ENCODE results near the gene FHL1.

Gene FHL1

DNA sequence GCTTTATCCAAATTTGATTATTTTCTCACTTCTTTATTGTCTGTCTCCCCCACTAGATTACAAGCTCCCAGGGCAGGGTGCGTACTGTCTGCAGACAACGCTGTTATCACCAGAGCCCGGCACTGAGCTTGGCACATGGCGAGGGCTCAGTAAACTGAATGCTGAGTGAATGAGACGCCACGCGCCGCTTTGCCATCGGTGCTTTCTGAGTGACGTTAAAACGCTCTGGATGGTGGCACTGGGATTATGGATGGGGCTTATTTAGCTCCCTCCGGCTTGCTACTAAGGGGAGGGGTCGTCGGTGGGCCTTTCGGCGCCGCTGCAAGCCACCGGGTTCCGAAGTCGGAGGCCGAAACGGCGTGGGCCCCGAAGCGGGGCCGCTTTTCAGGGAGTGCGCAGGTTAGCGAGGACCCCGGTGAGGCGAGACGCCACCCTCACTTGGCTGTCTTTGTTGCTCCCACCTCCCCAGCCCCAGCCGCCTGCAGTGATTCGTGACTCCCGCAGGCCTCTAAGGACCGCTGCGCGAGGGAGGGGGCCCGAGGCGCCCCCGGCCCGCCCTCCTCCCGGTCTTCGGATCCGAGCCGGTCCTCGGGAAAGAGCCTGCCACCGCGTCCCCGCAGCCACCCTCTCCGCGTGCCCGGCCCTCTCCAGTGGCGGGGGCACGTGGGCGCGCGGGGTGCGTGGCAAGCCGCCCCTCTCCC is 569 bp upstream of the FHL1 start:
- TF ChIP-seq, protein P1, sequence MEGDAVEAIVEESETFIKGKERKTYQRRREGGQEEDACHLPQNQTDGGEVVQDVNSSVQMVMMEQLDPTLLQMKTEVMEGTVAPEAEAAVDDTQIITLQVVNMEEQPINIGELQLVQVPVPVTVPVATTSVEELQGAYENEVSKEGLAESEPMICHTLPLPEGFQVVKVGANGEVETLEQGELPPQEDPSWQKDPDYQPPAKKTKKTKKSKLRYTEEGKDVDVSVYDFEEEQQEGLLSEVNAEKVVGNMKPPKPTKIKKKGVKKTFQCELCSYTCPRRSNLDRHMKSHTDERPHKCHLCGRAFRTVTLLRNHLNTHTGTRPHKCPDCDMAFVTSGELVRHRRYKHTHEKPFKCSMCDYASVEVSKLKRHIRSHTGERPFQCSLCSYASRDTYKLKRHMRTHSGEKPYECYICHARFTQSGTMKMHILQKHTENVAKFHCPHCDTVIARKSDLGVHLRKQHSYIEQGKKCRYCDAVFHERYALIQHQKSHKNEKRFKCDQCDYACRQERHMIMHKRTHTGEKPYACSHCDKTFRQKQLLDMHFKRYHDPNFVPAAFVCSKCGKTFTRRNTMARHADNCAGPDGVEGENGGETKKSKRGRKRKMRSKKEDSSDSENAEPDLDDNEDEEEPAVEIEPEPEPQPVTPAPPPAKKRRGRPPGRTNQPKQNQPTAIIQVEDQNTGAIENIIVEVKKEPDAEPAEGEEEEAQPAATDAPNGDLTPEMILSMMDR (IDR thresholded peaks at IDR 0.05; ENCODE audit: borderline replicate concordance, insufficient read depth, low read depth, low read length) = no peak
- peak overlapping the region; percentile 50 for H3K4me3 ChIP-seq (ENCODE audit: low read depth, low read length)

DNA sequence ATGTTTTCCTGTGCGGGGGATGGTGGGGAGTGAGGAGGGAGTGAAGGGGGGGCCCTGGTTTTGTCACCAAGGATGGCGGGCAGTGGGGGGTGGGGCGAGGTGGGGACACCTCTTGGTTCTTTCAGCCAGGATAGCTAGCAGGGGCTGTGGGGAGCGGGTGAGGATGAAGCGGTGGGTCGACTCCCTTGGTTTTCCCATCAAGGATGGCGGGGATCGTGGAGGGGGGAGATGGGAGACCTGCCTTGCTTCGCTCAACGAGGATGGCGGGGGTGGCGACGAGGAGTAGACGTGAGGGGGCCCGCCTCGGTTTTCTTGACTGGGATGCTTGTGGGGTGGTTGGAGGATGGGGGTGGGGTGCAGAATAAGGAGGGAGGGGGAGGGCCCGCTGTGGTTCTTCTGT is 643 bp downstream of the FHL1 start:
- TF ChIP-seq, protein P1 (IDR thresholded peaks at IDR 0.05; ENCODE audit: borderline replicate concordance, insufficient read depth, low read depth, low read length) = no peak
- no peak overlapping the region for H3K4me3 ChIP-seq (ENCODE audit: low read depth, low read length)

DNA sequence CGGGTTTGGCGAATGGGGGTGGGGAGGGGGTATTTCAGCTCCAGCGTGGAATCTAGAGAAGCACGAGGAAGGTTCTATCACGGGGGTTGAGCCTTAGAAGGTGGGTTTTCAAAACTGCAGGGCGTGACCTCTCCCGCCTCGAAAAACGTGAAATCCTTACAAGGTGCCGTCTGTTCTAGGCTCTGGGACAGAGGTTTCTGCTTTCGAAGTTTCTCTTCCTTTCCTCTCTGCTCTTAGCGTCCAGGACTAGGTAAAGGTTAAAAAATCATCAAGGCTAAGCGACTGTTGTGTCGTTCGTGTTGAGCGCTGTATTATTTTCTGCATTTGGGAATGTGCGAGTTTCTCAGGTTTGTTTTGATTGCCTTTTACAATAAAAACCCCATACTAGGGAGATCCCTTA is 1.1 kb downstream of the FHL1 start:
- H3K4me3 ChIP-seq (ENCODE audit: low read depth, low read length) = no peak overlapping the region
- TF ChIP-seq, protein P1 (IDR thresholded peaks at IDR 0.05; ENCODE audit: borderline replicate concordance, insufficient read depth, low read depth, low read length) = no peak

DNA sequence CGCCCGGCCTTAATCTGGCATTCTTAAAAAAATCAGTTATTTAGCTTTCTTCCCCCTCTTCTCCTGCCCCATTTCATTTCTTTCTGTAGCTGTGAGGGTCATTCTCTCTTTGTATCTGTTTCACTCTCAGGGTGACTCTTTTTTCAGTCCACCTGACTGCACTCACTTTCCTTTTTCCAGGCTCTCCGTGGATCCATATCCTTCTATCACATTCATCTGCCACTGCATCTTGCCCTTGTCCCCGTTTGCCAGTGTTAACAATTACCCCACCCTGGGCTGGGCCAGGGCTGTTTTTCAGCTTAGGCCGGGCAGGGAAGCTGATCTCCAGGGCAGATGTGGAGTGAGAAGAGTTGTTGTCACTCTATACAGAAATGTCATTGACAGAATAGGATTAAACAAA is 7.7 kb downstream of the FHL1 start:
- TF ChIP-seq, protein P1 (IDR thresholded peaks at IDR 0.05; ENCODE audit: borderline replicate concordance, insufficient read depth, low read depth, low read length) = no peak
- no peak overlapping the region for H3K4me3 ChIP-seq (ENCODE audit: low read depth, low read length)

DNA sequence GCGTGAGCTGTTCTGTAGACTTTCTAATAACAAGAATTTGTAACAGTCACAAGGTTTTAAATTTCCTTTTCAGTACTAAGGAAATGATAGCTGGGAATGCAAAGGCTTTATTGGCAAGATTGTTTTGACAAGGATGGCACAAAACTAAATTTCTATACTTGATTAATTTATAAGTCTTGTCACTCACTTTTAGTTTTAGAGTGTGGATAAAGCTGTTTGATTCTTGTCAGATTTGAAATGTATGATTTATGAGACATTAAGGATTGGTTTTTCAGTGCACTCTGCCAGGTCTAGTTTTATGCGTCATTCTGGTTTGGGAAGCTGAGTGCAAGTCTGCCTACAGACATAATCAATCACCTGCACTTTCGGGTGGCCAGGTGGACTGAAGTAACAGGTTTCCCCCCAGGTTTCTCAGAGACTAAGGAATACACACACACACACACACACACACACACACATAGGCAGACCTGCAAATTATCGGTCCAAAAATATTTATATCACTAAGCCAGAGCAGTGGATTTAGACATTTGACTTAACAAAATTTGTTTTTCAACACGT is 9.3 kb downstream of the FHL1 start:
- TF ChIP-seq, protein P1 (IDR thresholded peaks at IDR 0.05; ENCODE audit: borderline replicate concordance, insufficient read depth, low read depth, low read length) = no peak
- H3K4me3 ChIP-seq (ENCODE audit: low read depth, low read length) = no peak overlapping the region

DNA sequence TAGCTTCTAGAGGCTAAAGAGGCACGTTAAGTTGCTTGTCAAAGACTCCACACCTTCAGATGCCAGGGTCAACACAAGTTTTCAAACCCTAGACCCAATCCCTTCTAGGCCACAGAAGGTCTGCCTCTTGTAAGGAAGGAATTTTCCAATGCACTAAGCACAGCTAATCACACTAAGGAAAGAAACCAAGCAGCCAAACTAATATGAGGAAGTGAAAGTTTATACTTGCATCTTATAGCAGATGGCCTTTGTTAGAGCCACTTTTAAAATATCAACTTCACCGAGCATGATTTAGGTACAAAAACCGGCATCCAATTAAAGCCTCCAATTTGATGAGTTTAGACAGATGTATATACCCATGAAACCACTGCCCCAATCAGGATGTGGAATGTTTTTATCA is 9.9 kb downstream of the FHL1 start:
- TF ChIP-seq, protein P1 (IDR thresholded peaks at IDR 0.05; ENCODE audit: borderline replicate concordance, insufficient read depth, low read depth, low read length) = no peak
- H3K4me3 ChIP-seq (ENCODE audit: low read depth, low read length) = no peak overlapping the region

DNA sequence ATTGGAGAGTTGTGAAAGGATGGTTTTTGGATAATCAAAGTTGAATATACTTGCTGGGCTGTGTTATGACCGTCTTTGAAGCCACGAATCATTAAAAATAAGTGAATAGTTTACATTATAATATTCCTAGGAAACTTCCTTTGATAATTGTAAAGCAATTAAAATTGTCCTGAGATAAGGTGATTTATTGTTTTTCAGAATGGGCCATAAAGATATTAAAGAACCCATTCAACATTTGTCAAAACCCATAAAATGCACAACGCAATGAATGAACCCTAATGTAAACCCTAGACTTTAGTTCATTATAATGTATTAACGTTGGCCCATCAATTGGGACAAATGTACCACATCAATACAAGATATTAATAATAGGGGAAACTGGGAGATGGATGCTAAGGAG is 11.4 kb downstream of the FHL1 start:
- TF ChIP-seq, protein P1 (IDR thresholded peaks at IDR 0.05; ENCODE audit: borderline replicate concordance, insufficient read depth, low read depth, low read length) = no peak
- H3K4me3 ChIP-seq (ENCODE audit: low read depth, low read length) = no peak overlapping the region

All from GM12875 (cell line).